OCI-LY1 (cell line): ENCODE measurements around the gene RAB34.

Experiments
- H2AFZ ChIP-seq: fragments of 200-600 bp; sonication (generic), shearing (Covaris generic); 2 replicates; pipeline ENCODE4 v1.6.0; 2014; ENCODE audit warnings: antibody characterized with exemption, mild to moderate bottlenecking, low read length
- H3F3A ChIP-seq: fragments of 200-600 bp; sonication (generic), shearing (Covaris generic); 2 replicates; pipeline ENCODE4 v1.6.0; 2014; ENCODE audit warnings: mild to moderate bottlenecking, antibody characterized with exemption, low read length, moderate library complexity; ENCODE audit not compliant: insufficient read depth
- H3K27ac ChIP-seq: fragments of 200-600 bp; sonication (generic); 2 replicates; pipeline ENCODE4 v1.5.1; 2014; ENCODE audit warnings: low read length, mixed run types, mild to moderate bottlenecking, low read depth; ENCODE audit not compliant: poor library complexity, severe bottlenecking
- H3K27me3 ChIP-seq: fragments of 200-600 bp; sonication (generic); 2 replicates; pipeline ENCODE4 v1.6.0; 2014; ENCODE audit warnings: antibody characterized with exemption, mild to moderate bottlenecking, low read length, moderate library complexity; ENCODE audit not compliant: insufficient read depth
- H3K36me3 ChIP-seq: fragments of 200-600 bp; sonication (generic); 2 replicates; pipeline ENCODE4 v1.6.1; 2014; ENCODE audit warnings: mild to moderate bottlenecking, antibody characterized with exemption, low read length, moderate library complexity, mixed read lengths; ENCODE audit not compliant: insufficient read depth
- H3K4me1 ChIP-seq: fragments of 200-600 bp; sonication (generic); 2 replicates; pipeline ENCODE4 v1.5.1; 2014; ENCODE audit warnings: mild to moderate bottlenecking, low read length, moderate library complexity; ENCODE audit not compliant: insufficient read depth, severe bottlenecking
- H3K4me2 ChIP-seq: fragments of 200-600 bp; sonication (generic), shearing (Covaris generic); 2 replicates; pipeline ENCODE4 v1.6.1; 2014; ENCODE audit warnings: low read length
- H3K4me3 ChIP-seq: fragments of 200-600 bp; sonication (generic); 2 replicates; pipeline ENCODE4 v1.5.1; 2014; ENCODE audit warnings: low read length, low read depth, mild to moderate bottlenecking, mixed read lengths; ENCODE audit not compliant: poor library complexity, severe bottlenecking
- H3K79me2 ChIP-seq: fragments of 200-600 bp; shearing (Covaris generic); 2 replicates; pipeline ENCODE4 v1.6.1; 2016; ENCODE audit warnings: mixed run types, low read length, mixed read lengths; ENCODE audit not compliant: insufficient read depth
- H3K9ac ChIP-seq: fragments of 200-600 bp; sonication (generic), shearing (Covaris generic); 2 replicates; pipeline ENCODE4 v1.6.1; 2014; ENCODE audit warnings: mild to moderate bottlenecking, low read length, mixed read lengths
- H3K9me2 ChIP-seq: fragments of 200-600 bp; sonication (generic), shearing (Covaris generic); 2 replicates; pipeline ENCODE4 v1.6.1; 2014; ENCODE audit warnings: low read depth, mild to moderate bottlenecking, low read length, mixed read lengths
- H3K9me3 ChIP-seq: fragments of 200-600 bp; shearing (Covaris generic); 2 replicates; pipeline ENCODE4 v1.6.1; 2014; ENCODE audit warnings: low read length, mixed read lengths
- H4K20me1 ChIP-seq: fragments of 200-600 bp; sonication (generic), shearing (Covaris generic); 2 replicates; pipeline ENCODE4 v1.6.0; 2016; ENCODE audit warnings: mild to moderate bottlenecking, low read length; ENCODE audit not compliant: insufficient read depth
- CTCF ChIP-seq: fragments of 200-600 bp; sonication (generic), shearing (Covaris generic); IDR thresholded peaks from 2 replicates; pipeline ENCODE4 v1.5.1; 2017; ENCODE audit warnings: mild to moderate bottlenecking, antibody characterized with exemption, low read length, moderate library complexity, mixed read lengths
- EZH2 ChIP-seq: fragments of 200-600 bp; sonication (generic), shearing (Covaris generic); IDR thresholded peaks from 2 replicates; pipeline ENCODE4 v1.8.0; 2017; ENCODE audit warnings: borderline replicate concordance, mixed run types, mild to moderate bottlenecking, antibody characterized with exemption, low read length, moderate library complexity, mixed read lengths

Gene RAB34

GRCh38 chr17:28719021-28719433 is 1.4 kb upstream of the RAB34 start:
- TF ChIP-seq CTCF (no peak), EZH2 (no peak)
- peaks cover 41% of the 10 kb centered on the region for H3K36me3 ChIP-seq
- no peak overlapping the region for H2AFZ ChIP-seq
- peak overlapping the region; percentile 74 for H3K4me2 ChIP-seq
- no peak overlapping the region for H3K27ac ChIP-seq
- H3K9ac ChIP-seq, result peak overlapping the region; percentile 98
- peak overlapping the region; percentile 97 for H3K4me3 ChIP-seq
- H3F3A ChIP-seq, result peaks cover 10% of the 10 kb centered on the region
- no peaks in the 10 kb centered on the region for H4K20me1 ChIP-seq
- no peaks in the 10 kb centered on the region for H3K9me2 ChIP-seq
- H3K4me1 ChIP-seq, result peaks cover 47% of the 10 kb centered on the region
- H3K27me3 ChIP-seq, result no peaks in the 10 kb centered on the region
- H3K9me3 ChIP-seq, result no peaks in the 10 kb centered on the region
- peaks cover 18% of the 10 kb centered on the region for H3K79me2 ChIP-seq

GRCh38 chr17:28718333-28719020 is 809 bp upstream of the RAB34 start:
- Histone ChIP-seq H3K9me2 (no peaks in the 10 kb centered on the region), H3K9ac (no peak overlapping the region), H3F3A (peaks cover 9% of the 10 kb centered on the region; the same call in 1 of the 2 replicates), H3K27me3 (no peaks in the 10 kb centered on the region), H2AFZ (no peak overlapping the region), H3K4me2 (peak overlapping the region; percentile 74; the same call in 1 of the 2 replicates), H3K4me3 (no peak overlapping the region), H3K4me1 (peaks cover 45% of the 10 kb centered on the region), H3K79me2 (peaks cover 18% of the 10 kb centered on the region), H3K9me3 (no peaks in the 10 kb centered on the region), H3K36me3 (peaks cover 35% of the 10 kb centered on the region), H3K27ac (no peak overlapping the region), H4K20me1 (no peaks in the 10 kb centered on the region)
- no peak for TF ChIP-seq CTCF
- no peak for TF ChIP-seq EZH2

DNA sequence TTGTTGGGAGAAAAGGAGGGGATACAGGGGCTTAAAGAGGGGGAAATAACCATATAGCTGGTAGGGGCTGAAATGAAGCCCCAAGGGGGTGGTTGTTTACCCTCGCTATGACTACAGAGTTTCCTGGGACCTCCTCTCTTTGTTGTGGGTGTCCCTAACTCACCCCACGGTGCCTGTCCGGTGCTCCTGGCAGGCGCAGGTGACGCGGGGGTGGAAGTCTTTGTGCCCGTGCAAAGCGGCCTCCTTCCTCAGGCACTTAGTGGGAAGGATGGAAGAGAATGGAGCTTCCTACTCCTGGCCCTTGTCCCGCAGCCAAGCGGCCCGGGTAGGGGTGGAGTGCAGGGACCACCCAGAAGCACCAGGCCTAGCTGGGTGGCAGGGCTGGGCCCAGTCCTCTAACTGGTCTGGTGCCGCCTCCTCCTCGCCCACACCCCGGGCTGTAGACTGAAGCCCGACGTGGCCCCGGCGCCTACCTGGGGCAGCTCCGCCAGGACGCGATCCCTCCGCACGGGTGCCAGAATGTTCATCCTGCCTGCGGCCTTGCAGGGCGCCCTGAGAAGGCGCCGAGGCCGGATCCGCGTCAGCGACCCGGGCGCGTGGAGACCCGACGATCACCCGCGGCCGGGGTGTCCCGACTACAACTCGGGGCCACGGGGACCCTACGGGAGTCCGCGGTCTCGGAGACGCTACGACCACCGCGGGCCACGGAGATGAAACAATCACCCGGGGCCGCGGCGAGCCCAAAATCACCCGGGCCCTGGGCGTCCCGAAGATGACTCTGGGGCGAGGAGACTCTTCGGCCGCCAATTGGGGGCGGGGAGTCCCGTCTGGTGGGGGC is 709 bp downstream of the RAB34 start:
- no peak for TF ChIP-seq EZH2
- no peak for TF ChIP-seq CTCF
- H3K36me3 ChIP-seq, result peaks cover 20% of the 10 kb centered on the region
- H2AFZ ChIP-seq, result no peak overlapping the region
- peak overlapping the region; percentile 13 for H3K4me3 ChIP-seq
- no peaks in the 10 kb centered on the region for H3K27me3 ChIP-seq
- H3K9me2 ChIP-seq, result no peaks in the 10 kb centered on the region
- H4K20me1 ChIP-seq, result no peaks in the 10 kb centered on the region
- no peak overlapping the region; the same call in 1 of the 2 replicates for H3K9ac ChIP-seq
- H3K9me3 ChIP-seq, result no peaks in the 10 kb centered on the region
- H3K4me2 ChIP-seq, result peak overlapping the region; percentile 74; the same call in 1 of the 2 replicates
- peaks cover 18% of the 10 kb centered on the region for H3K79me2 ChIP-seq
- no peaks in the 10 kb centered on the region for H3F3A ChIP-seq
- H3K27ac ChIP-seq, result no peak overlapping the region
- peaks cover 36% of the 10 kb centered on the region for H3K4me1 ChIP-seq
